AG04449 (cell line): Measurements from ENCODE around the gene IMP3.

Source experiments
- CTCF ChIA-PET: fragments of 350-600 bp; formaldehyde crosslinking; extraction: SDS; loops from one replicate; lab custom pipeline; 2021; ENCODE audit warnings: antibody characterized with exemption; lab: Yijun Ruan, JAX
- POLR2A ChIA-PET: fragments of 400-600, 350-600 bp; formaldehyde crosslinking; extraction: SDS; loops from one replicate; lab custom pipeline; 2020; ENCODE audit warnings: antibody characterized with exemption, inconsistent platforms; lab: Yijun Ruan, JAX
- DNase-seq: peaks from one replicate; pipeline ENCODE4 v3.0.0-alpha.2; 2010; ENCODE audit warnings: low read depth, low spot score
- H3K4me3 ChIP-seq: 2 replicates; pipeline ENCODE4 v1.5.1; 2011; ENCODE audit warnings: low read depth, mild to moderate bottlenecking, control low read depth, low read length
- TF ChIP-seq, protein P1 (sequence below): IDR thresholded peaks from one replicate; pipeline ENCODE4 v1.5.1; 2011; ENCODE audit warnings: mild to moderate bottlenecking, moderate library complexity, low read length, control low read depth, inconsistent platforms; ENCODE audit not compliant: insufficient read depth; ENCODE audit errors: missing control alignments

The IMP3 gene

DNA sequence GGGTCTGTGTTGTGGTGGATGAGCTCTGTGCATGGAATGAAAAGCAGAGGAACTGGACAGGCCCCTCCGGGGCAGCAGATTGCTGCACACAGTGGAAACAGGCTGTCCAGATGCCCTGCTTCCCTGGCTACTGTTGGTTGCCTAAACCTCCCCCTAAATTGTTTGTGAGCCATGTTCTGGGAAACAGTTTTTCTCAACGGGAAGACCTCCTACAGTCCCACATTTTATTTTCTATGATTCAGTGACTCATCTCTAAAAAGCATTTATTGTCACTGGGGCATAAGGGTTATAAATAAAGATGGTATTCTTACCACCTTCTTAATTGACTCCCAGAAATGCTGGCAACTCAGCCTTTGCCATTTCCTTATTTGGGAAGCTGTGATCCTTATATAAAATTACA, 40.6 kb downstream of the IMP3 start:
- H3K4me3 ChIP-seq = no peak overlapping the region
- ChIA-PET POLR2A (no interaction called here), CTCF (interaction anchor here (3.4 kb wide), 1 partner anchor 8 kb away, joined by 16 read pairs; no protein-coding TSS in a partner anchor)
- TF ChIP-seq, protein P1, sequence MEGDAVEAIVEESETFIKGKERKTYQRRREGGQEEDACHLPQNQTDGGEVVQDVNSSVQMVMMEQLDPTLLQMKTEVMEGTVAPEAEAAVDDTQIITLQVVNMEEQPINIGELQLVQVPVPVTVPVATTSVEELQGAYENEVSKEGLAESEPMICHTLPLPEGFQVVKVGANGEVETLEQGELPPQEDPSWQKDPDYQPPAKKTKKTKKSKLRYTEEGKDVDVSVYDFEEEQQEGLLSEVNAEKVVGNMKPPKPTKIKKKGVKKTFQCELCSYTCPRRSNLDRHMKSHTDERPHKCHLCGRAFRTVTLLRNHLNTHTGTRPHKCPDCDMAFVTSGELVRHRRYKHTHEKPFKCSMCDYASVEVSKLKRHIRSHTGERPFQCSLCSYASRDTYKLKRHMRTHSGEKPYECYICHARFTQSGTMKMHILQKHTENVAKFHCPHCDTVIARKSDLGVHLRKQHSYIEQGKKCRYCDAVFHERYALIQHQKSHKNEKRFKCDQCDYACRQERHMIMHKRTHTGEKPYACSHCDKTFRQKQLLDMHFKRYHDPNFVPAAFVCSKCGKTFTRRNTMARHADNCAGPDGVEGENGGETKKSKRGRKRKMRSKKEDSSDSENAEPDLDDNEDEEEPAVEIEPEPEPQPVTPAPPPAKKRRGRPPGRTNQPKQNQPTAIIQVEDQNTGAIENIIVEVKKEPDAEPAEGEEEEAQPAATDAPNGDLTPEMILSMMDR = no peak
- no peak for DNase-seq

DNA sequence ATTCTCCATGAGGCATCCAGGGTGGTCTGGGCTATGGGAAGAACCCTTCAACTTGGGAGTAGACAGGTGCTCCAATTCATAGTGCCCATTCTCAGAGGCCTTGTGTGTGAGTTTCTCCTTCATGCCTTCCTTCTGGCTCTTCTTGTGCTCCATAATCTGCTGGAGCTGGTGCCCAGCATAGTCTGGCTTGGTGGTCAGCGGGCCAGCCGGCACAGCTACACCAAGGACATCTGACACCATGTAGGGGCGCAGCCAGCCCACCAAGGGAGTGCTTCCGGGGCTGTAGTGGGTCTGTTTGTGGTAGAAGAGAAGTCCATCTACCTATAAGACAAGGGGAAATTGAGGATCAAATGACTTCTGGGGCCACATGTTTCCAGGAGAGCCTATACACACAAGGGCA, 41.7 kb downstream of the IMP3 start:
- TF ChIP-seq, protein P1 = no peak
- CTCF ChIA-PET = interaction anchor here (1.3 to 3.4 kb wide), 5 partner anchors 9 to 178 kb away, joined by 3 to 16 read pairs (median 3); partner anchors contain the start of gene PTPN9
- no peak for DNase-seq
- POLR2A ChIA-PET = no interaction called here
- H3K4me3 ChIP-seq = no peak overlapping the region

DNA sequence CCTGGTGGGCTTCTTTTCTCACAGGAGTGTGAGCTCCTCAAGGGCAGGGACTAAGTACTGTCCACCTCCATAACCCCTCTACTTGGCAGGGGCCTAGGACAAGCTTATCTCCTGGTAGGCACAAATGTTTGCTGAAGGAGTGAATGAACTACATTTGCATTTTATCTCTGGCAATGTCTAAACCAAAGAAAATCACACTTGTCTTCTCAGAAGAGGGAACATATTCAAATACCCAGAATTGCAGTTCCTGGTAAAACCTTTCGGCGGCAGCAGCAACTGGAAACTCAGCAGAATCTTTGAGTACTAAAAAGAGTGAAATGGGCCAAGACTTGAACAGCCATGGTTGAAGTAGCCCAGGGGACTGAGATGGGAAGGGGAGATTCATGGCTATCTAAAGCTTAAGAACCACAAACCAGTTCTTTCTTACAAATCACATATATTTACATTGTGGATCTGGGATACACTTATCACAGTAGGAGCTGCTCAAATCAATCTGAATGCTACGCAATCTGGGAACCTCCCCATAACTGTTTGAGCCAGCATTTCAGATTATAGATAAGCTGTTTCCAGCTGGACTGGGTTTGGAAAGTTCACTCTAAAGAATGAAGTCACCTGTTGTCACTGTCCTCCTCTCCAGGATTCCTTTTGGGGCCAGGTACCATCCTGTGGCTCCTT, 42.2 kb downstream of the IMP3 start:
- TF ChIP-seq, protein P1 = no peak
- CTCF ChIA-PET = interaction anchor here (0.7 to 3.4 kb wide), 14 partner anchors 8 to 229 kb away, joined by 3 to 16 read pairs (median 3); partner anchors contain the start of genes MAN2C1, PTPN9 and SNUPN
- POLR2A ChIA-PET = interaction anchor here (1.3 kb wide), 1 partner anchor 19 kb away, joined by 4 read pairs; the partner anchor contains the start of gene PTPN9
- DNase-seq = no peak
- no peak overlapping the region for H3K4me3 ChIP-seq

DNA sequence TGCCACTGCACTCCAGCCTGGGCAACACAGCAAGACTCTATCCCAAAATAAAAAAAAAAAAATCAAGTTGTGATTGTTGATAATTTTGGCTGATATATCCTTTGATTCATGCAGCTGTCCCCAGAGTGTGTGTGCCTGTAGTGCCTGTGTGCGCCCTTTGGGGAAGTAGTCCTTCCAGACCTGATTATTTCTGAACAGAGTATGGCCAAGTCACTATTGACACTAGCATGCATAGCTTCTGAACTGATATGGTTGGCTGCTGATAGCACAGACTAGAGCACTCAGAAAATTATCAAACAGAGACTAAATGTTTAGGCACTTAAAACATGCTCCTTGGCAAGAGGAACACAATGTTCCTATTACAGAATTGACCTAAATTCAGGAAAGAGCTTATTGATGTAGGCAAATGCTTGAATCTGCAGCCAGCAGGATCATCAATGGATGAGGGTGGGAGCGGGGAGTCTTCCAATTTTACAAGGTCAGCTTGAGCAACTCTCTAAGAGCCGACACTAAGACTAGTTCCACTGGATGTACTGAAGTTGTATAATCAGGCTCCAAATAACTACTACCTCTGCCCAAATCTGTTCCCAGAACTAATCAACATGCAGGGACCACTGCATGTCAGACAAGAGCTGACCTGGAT, 43.2 kb downstream of the IMP3 start:
- TF ChIP-seq, protein P1 = no peak
- no peak for DNase-seq
- no peak overlapping the region for H3K4me3 ChIP-seq
- ChIA-PET POLR2A (interaction anchor here (1.3 kb wide), 1 partner anchor 18 kb away, joined by 4 read pairs; the partner anchor contains the start of gene PTPN9), CTCF (interaction anchor here (0.7 to 3.4 kb wide), 14 partner anchors 9 to 228 kb away, joined by 3 to 16 read pairs (median 3); partner anchors contain the start of genes MAN2C1, PTPN9 and SNUPN)

DNA sequence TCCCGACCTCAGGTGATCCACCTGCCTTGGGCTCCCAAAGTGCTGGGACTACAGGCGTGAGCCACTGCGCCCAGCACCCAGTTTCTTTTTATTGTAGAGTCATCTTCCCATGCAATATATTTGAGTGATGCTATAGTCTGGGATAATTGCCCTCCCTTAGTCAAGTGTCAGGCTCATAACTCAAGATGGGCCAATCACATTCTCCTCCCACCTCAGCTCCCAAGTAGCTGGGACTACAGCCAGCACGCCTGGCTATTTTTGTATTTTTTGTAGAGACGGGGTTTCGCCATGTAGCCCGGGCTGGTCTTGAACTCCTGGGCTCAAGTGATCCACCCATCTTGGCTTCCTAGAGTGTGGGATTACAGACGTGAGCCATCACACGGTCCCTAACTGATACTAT, 45.7 kb downstream of the IMP3 start:
- no peak overlapping the region for H3K4me3 ChIP-seq
- POLR2A ChIA-PET = no interaction called here
- DNase-seq = no peak
- TF ChIP-seq, protein P1 = no peak
- CTCF ChIA-PET = no interaction called here
